Motor neuron (in vitro differentiated cells): ENCODE results near the gene MAML2. TPM values are rescaled to one million over a fixed set of nuclear protein-coding genes. Genes with fewer than 3 reads are reported as not detected.

Experiments used
- ATAC-seq, 8 experiments: fragments of 200-7000 bp; cut with Tn5 transposase; replicated peaks in 6 of 8; 2 replicates each; pipeline ENCODE4 v1.8.0; 2021; ENCODE audit warnings: mild to moderate bottlenecking in 8 of 8, moderate library complexity in 8 of 8
- H3K27ac ChIP-seq, 2 donors: fragments of 250-450 bp; sonication (Bioruptor Pico); 2 replicates each; pipeline ENCODE4 v1.9.0; 2021; ENCODE audit warnings: antibody characterized with exemption in 2 of 2, mild to moderate bottlenecking in 2 of 2, moderate library complexity in 1 of 2
- H3K4me1 ChIP-seq, 2 donors: fragments of 250-450 bp; sonication (Bioruptor Pico); replicated peaks in 1 of 2; 2 replicates each; pipeline ENCODE4 v1.6.1; 2021; ENCODE audit warnings: antibody characterized with exemption in 2 of 2, mild to moderate bottlenecking in 2 of 2, moderate library complexity in 1 of 2
- H3K4me3 ChIP-seq, 5 donors: fragments of 250-450 bp; sonication (Bioruptor Pico); 2 replicates each; pipeline ENCODE4 v1.9.0; 2021; ENCODE audit warnings: antibody characterized with exemption in 5 of 5, mild to moderate bottlenecking in 5 of 5, moderate library complexity in 4 of 5
- WGBS, 10 experiments: fragments of 450-650 bp; shearing (Covaris generic); methylation state at CpG; one replicate each; pipeline ENCODE4 v1.0.0; 2022; 5-methylcytosine and 5-hydroxymethylcytosine counted together
- in situ Hi-C, 9 experiments: fragments of 400-800 bp; cut with MboI; loops; one replicate each; pipeline ENCODE4 v1.15.0; 2021; ENCODE audit warnings: low sequenced_read_pairs in 9 of 9, low pct_unique_long_range_greater_than_20kb in 2 of 9; ENCODE audit not compliant: unreplicated experiment in 9 of 9
- total RNA-seq, 8 experiments: library from RNA; unstranded; fragments of 300-600 nt; gene quantifications; 2 replicates each; pipeline versions ENCODE4 v1.2.3 to v1.2.4, GENCODE V29; 2022

The MAML2 gene
- total RNA-seq, 8 experiments from 2014 or later, result 4.9 to 21.2 (median 6.4) TPM

DNA sequence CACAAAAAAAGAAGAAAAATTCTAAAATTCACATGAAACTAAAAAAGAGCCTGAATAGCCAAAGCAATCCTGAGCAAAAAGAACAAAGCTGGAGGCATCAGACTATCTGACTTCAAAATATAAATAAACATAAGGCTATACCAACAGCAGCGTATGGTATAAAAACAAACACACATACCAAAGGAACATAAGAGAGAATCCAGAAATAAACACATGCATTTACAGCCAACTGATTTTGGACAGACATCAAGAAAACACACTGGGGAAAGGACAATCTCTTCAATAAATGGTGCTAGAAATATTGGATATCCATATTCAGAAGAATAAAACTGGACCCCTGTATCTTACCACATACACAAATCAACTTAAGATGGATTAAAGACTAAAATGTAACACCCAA lies 416.3 kb downstream of the MAML2 start:
- in situ Hi-C loops, result no loop called here
- Histone ChIP-seq H3K4me3 (no peak overlapping the region), H3K27ac (no peak overlapping the region), H3K4me1 (peaks cover 6 to 10% of the 10 kb centered on the region in 2 donors)
- ATAC-seq, result no peak
- WGBS, 10 experiments, result 83 to 100% (median 100%) methylated on average over 1 of the region's 1 CpG; no CpG with 5 or more reads in 1 of the 10 experiments

Other genes starting within 250 kb of the MAML2 start
- 10 to 100 TPM; 11.3 to 59.3 (median 36.7) TPM for gene CCDC82, start 46.7 kb upstream of the MAML2 start, total RNA-seq
- gene JRKL, start 46.8 kb upstream of the MAML2 start, total RNA-seq, result 10 to 100 TPM in 6 of 8 experiments, 1 to 10 TPM in 2; 7.0 to 14.7 (median 11.8) TPM